Stimulated activated CD4-positive, alpha-beta T cell treated with anti-CD3 and anti-CD28 coated beads, Interleukin-4, amount 100 ng/mL, for 1 hour (primary cell): ENCODE measurements around the gene MAPK8IP1.

Source experiments
- DNase-seq: peaks from one replicate; pipeline ENCODE4 v3.0.0-alpha.2; 2020

The MAPK8IP1 gene

DNA sequence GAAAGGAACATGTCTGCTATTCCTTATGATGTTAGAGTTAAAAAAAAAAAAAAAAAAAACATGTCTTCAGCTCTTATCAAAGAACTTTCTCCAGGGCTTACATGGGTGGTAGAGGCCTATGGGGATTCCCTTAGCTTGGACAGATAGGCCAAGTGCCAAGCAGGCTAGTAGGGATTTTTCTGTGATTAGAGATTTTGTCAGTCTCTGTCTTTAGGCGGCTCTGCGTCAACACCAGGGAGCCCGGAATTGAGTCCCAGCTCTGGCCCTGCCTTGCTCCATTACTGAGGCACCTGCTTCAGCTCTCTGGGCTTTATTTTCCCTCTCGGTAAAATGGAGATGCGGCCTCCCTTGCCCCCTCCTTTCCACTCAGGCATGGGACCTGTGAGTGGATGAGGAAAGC lies 25.1 kb upstream of the MAPK8IP1 start:
- DNase-seq, result no peak

DNA sequence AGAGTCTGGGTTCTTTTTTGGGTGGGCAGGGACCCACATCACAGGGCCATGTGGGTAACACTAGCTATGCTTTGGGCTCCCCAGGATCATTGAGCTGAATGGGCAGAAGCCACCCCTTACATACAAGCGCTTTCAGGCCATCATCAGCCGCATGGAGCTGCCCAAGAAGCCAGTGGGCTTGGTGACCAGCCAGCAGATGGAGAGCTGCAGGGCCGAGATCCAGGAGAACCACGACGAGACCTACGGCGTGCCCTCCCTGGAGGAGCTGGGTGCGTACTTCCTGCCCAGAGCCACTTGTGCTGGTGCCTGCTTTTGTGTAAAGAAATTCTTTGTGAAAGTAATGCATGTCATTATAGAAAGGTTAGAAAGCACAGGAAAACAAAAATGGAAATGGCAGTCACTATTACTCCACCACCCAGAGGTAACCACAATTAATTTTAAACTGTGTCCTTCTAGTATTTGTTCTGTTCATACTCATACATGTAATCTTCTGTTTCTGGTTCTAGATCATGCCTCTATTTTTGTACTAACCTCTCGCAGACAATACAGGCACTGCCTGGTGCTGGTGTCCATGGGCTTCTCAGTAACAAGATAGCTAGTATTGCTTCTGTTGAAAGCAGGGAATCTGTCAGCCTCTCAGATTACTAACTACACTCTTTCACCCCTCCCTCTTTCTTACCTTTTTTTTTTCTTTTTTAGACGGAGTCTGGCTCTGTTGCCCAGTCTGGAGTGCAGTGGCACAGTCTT lies 24.5 kb upstream of the MAPK8IP1 start:
- no peak for DNase-seq

DNA sequence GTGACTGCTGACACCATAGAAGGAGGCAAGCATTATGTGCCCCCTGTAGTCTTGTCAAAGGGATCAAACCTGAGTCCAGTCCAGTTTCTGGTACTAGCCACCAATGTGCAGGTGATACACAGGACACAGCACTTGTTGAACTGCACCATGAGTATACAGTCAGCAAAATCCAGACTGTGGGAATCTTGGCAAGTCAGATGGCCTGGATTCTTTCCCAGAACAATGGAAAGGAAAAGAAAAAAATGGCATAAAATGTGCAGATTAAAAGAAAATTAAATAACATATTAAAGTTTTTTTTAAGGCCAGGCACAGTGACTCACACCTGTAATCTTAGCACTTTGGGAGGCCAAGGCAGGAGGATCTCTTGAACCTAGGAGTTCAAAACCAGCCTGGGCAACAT lies 21.4 kb upstream of the MAPK8IP1 start:
- DNase-seq, result no peak

DNA sequence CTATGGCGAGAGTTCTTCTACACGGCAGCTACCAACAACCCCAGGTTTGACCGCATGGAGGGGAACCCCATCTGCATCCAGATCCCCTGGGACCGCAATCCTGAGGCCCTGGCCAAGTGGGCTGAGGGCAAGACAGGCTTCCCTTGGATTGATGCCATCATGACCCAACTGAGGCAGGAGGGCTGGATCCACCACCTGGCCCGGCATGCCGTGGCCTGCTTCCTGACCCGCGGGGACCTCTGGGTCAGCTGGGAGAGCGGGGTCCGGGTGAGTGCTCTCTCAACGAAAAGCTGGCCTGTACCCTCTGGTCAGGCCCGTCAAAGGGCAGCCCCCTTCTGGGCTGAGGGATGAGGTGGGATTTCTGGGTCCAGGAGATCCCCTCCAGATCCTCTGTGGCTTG lies 15.9 kb upstream of the MAPK8IP1 start:
- DNase-seq, result no peak

DNA sequence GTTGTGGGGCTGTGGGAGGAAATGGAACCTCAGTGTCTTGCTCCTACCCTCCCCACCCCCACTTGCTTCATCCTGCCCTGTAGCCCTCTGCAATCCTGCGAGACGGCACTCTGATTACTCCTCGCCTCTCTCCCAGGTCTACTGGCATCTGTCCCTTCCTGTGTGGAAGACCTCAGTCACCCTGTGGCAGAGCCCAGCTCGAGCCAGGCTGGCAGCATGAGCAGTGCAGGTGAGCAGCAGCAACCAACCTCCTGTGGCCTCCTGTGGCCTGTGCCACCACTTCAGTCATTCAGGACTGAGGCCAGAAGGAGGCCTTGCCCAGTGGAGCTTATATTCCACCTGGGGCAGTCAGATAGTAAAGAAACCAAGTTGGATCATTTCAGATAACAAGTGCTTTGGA lies 14.7 kb upstream of the MAPK8IP1 start:
- DNase-seq, result no peak

DNA sequence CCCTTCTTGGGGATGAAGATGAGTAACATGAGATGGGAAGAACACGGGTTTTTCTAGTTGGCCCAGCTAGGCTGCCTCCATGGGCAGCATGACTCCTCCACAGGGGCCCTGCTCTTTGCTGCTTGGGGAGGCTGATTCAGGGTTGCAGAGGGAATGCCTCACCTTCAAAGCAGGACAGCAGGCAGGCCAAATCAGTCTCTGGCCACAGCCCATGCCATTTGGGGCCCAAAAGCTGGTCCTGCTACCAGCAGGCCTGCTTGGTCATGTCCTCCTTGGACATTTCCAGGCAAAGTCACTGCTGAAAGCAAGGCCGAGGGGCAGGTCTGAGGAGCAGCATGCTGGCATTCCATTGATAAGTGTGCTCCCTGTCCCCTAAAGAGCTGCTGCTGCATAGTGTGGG lies 13.8 kb upstream of the MAPK8IP1 start:
- no peak for DNase-seq

DNA sequence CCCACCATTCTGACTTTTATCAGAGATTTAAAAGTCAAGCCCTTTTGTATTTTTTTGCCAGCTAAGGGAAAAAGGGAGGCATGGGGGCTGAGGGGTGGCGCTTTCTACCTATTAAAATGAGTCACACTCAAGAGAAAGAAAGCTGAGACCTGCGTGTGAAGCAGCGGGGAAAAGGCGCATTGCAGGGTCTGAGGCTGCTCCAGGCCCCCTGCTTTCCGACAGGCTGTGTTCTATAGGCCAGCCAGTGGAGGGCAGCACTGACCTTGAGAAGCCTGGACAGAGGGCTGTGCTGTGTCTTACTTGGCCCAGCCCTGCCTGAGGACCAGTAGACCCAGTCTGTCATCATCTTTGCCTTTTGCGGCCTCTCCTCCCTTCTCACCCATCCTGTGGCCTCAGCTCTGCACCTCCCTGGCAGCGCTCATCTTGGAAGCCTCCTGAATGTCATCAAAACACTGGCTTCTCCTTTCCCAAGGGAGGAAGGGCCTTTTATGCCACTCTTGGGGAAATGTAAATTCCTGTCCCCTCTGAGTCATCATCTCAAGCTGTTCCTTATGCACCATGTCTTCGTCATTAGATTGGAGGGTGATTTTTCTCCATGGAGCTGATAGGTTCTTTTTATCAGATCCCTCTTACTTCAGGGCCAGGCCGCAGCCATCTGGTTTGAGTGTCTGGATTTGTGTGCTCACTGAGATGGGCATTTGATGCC lies 12.6 kb upstream of the MAPK8IP1 start:
- DNase-seq, result peak; percentile 8

DNA sequence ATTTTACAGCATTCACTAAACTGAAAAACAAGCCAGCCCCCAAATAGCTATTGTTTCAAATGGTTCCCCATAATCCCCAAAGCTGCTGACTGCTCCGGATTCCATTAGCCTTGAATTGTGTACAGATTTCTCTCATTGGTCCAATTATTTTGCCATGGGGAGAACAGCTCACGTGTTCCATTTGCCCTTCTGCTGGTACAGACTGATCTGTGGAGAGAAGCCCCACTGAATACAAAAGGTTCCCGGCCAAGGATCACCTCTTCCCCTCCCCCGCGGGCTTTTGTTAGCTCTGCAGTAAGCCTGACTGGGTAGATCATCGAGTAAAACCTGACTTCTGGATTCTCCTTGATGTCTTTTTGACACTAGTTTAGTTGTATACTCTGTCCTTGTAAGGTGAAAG lies 9.1 kb upstream of the MAPK8IP1 start:
- DNase-seq, result no peak

DNA sequence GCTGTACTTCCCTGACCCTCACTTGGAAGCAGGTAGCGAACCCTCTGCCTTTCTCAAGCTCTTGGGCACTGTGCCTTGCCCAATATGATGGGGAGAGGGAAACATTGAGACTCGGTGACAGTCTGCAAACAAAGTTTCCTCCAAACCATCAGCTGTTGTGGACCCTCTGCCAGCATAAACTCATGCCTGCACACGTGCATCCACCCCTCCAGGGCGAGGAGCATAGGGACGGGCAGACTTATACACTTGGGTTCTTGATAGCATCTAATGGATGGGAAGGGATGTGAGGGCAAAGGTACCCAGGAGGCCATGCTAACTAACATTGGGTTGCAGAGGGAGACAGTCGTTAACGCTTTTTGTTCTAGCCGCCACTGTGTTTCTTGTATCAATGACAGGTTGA lies 8.2 kb upstream of the MAPK8IP1 start:
- DNase-seq, result no peak

DNA sequence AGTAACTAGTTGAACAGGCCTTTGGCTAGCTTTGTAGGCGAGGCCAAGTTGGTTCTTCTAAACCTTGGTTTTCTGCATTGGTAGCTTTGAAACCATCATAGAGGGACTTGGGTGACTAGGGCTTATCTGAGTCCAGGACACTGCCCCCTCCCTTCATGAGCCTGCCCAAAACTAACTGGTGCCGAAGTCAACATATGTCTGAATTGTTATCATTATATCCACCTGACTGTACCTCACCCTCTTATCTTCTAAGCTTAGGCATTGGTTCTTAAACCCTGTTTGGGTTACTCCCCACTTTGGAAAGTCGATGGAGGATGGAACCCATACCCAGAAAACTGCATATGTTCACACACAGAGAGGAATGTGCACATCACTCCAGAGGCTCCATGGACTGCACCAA lies 7.6 kb upstream of the MAPK8IP1 start:
- no peak for DNase-seq

DNA sequence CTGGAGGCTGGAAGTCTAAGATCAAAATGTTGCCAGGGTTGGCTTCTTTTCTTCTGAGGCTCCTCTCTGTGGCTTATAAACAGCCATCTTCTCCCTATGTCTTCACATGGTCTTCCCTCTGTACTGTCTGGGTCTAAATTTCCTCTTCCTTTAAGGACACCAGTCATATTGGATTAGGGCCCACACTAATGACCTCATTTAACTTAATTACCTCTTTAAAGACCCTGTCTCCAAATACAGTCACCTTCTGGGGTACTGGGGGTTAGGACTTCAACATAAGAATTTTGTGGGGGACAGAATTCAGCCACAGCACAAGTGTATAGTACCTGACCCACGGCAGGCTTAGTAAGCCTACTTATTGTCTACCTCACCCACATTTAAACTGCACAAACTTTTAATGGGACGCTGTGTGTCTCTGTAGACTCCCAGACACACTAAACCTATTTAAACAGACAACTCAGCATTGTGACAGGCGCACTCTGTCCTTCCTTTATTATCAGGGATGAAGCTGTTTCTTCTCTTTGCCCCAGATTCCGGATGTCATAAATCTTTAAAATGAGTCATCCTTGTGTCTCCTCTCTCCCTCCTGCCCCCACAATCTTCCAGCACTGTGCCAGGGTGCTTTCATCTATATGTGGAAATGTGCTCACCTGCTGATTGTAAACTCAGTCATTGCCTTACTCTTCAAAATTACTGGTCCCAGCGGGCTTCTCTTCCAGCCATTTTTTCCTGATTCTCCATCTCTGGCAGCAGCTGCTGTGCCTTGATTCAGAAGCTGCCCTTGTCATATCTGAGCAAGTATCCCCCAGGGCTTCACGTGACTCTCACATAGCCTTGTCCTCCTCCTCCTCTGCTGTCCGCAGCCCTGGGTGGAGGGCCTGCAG lies 5.4 kb upstream of the MAPK8IP1 start:
- no peak for DNase-seq

DNA sequence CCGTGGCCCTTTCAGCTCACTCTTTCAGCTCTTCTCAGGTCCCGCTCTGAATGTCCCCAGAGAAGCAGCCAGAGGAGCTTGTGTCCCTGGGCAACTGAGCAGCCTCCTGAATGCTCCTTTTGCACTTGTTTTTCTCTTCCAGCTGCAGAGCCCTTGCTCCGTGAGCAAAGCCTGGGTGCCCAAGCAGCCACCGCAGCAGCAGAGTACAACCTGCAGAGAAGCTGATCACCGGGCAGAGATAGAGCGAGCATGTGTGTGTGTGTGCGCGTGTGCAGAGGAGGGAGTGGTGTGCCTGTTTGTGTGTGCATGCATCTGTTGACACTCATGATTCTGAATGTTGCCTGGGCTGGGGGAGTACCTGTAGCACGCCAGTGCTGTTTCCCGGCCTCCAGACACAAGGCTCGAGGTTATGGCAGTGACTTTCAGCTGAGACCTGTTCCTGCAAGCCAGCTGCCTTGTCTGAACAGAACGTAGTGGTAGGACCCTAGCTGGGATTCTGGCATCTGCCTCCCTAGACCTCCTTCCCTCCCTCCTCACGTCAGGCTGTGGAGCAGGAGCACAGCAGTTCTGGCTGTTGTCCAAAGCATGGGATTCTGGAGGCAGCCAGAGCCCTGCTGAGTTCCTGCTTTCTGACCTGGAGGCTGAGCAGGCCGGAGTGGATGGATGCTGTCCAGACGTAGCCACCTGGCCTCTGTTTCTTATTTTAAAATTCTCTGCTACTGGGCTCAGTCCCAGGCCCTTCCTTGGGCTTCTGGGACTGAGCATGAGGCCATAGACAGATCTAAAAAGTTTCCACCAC lies 4.5 kb upstream of the MAPK8IP1 start:
- DNase-seq, result no peak

DNA sequence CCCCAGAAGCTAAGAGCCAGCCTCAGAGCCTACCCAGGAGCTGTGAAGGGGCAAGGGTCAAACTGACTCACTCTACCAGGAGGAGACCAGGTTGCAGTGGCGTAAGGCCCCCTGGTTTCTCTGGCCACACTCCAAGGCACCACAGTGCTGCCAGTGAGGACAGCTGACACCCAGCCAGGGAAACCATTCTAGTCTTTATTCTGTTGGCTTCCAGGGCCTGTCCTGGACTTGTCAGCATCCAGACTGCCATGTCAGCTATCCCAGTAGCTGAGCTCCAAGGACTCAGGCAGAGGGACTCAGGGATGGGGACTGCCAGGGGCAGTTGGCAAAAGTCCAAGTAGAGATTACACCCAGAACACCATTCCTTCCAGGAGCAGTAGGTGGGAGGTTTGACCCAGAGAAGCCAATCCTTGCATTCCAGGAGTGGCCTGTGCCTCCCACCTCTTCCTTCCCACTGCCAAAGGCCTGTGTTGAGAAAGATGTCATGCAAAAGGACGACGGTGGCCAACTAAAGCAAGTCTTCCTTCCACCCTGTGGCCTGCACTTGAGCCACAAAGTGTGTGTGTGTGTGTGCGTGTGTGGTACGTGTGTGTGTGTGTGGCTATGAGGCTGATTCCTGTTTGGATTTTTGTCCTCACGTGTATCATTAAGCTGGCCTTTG lies 3.6 kb upstream of the MAPK8IP1 start:
- no peak for DNase-seq

DNA sequence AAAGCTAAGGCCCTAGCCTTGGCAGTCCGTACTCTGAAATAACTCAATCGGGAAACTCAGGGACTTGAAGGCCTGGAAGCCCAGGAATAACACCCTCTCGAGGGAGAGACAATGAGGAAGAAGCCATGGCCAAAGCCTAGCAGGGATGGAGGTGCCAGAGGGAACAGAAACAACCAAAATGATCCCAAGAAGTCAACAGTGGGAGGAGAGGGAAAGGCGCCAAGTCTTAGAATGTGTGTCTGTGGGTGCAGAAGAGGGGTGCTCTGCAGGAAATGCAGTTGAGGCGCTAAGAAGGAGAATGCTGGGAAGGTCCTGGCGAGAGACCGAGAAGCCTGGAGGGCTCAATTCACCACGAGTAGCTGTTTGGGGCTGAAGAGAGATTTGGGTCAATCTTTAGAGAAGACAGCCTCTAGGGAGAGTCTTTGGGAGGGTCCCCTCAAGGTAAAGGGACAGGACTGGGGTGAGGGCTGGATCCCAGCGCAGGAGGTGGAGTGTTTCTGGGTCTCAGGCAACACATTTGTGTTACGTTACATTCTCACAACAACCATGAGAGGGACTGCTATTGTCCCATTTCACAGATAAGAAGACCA lies 760 bp upstream of the MAPK8IP1 start:
- no peak for DNase-seq

DNA sequence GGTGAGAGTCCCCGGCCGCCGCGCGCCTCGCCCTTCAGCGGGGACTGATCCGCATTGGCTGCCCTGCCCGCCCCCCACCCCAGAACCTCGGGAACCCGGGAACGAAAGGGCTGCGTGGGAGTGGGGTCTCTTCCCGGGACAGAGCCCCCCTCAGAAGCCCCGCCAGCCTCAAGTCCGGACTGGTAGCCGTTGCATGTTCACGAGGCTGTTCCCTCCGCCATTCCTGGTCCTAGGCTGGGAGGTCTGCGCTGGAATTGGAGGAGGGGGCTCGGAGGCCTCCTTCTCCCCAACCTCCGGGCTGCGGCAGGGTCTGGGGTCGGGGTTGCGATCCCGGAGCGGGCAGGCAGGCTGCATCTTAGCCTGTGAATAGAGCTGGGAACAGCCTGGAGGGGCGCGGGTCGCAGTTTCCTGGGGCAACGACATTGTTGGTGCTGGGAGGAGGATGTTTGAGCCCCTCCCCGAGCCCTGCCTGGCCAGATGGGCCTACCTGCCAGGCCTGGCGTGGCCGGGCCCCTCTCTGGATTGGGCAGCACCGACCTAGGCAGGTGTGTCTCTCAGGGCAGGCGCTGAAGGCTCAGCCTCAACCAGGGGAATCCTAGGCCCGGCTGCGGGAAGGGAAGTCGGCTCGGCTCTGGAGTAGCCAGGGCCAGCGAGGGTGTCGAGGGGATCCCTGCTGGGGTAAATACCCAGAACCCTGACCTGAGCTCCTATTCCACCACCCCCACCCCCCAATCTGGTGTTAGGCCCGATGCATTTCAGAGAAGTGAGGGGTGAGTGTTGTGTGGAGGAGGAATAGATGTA lies 670 bp downstream of the MAPK8IP1 start:
- no peak for DNase-seq

DNA sequence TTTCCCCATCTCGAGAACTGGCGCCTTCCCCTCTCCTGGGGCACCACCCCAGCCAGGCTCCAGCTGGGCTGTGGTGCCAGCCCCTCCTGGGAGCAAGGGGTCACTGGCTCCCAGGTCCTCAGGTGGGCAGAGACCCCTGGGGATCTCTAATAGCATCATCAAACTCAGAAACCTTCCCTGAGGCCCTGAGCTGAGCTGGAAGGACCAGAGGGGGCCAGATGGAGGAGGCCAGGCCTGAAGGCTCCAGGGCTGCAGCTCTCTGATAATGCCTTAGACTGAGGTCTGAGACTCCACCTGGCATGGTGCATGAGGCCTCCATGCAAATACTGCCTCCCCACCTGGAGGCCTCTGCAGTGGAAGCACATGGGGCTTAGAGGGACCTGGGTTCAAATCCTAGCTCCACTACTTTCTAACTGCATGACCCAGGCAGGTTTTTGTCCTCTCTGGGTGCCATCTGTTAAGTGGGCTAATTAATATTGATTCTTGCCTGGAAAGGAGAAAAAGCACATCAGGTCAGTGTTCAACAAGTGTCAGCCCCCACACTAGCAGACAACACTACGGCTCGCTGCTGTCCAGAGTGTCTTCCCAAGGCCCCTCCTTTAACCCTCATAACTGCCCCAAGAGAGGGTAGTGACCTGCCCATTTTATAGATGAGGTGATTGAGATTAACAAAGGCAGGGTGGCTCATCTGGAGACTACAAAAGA lies 1.5 kb downstream of the MAPK8IP1 start:
- no peak for DNase-seq

DNA sequence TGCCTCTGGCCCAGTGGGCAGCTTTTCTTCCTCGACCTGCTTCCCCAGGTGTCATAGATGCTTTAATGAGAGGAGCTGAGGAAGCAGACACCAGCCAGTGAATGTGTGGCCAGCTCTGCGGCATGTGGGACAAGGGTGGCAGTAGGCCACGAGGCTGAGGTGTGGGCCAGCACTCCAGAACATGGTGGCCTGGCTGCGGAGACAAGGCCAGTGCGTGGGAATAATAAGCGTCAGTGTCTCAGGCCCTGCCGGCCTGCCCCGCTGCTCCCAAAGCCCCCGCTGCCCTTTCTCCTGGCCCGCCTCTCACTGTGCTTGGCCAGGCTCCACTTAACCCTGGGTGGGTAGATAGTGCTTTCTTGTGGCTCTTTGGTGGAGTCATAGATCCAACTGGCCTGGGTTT lies 2.1 kb downstream of the MAPK8IP1 start:
- DNase-seq, result no peak

DNA sequence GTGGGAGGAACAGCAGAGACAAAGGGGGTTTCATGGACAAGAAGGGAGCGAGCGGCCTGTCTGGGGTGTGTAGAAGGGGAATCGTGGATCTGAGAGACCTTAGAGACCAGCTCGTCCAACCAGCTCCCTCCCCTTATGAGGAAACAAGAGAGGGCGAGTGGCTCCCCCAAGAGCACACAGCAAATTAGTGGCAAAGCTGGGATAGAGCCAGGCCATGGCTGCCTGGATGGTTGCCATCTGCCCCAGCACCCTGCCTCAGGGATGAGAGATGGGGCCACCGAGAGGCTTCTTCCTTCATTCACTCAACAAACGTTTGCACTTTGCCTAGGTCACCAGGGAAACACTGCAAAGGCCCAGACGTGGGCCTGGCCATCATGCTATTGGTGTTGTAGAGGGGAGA lies 4.1 kb downstream of the MAPK8IP1 start:
- no peak for DNase-seq

DNA sequence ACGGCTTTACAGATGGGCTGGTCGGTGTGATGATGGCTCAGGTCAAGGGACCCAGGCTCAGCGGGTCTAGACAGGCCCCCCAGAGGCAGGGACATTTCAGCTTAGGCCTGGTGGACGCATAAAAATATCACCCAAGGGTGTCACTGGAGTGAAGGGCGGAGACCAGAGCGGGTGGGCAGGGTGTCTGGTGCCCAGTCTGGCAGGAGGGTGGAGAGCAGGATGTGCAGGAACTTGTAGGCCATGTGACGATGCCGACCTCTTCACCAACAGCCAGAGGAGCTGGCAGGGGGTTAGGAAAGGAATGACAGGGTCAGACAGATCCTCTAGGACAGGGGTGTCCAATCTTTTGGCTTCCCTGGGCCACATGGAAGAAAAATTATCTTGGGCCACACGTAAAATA lies 4.5 kb downstream of the MAPK8IP1 start:
- no peak for DNase-seq

DNA sequence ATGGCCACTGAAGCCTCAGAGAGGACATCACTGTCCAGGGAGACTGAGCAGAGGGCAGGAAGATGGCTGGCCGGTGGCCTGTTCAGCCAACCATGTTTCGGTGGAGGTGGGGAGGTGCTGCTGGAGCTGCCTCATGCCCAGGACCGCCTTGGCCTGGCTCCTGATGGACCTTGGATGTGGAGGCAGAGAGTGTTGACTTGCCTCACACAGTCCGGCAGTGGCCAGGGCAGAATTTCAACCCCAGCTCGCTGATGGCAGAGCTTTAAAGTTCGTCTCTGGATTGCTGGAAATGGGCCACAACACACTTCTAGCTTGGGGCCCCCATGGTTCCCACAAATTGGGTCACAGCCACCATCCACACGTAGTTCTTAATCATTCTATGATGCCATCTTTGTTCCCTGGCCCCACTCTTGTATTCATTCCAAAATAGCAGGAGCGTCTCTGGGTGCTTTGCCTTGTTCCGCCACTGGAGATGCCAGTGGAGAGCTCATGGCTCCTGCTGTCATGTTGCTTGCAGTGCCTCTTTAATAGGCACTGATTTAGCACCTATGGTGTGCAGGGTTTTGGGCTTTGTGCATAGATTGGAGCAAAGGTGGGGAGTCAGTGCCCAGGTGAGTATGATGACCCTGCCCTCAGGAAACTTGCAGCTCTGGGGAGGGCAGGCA lies 5.6 kb downstream of the MAPK8IP1 start:
- DNase-seq, result no peak
